DOHH2 (cell line): Measurements from ENCODE around the gene KBTBD8.

Experiments used
- H3F3A ChIP-seq: fragments of 200-600 bp; sonication (generic), shearing (Covaris generic); 2 replicates; pipeline ENCODE4 v1.6.0; 2016; ENCODE audit warnings: antibody characterized with exemption, mild to moderate bottlenecking; ENCODE audit not compliant: control insufficient read depth, insufficient read depth
- H3K27ac ChIP-seq: fragments of 200-600 bp; sonication (generic); 2 replicates; pipeline ENCODE4 v1.5.1; 2014; ENCODE audit warnings: low read depth, mild to moderate bottlenecking, low read length, moderate library complexity
- H3K27me3 ChIP-seq: fragments of 200-600 bp; sonication (generic); 2 replicates; pipeline ENCODE4 v1.6.1; 2014; ENCODE audit warnings: mild to moderate bottlenecking, low read length, mixed read lengths; ENCODE audit not compliant: control insufficient read depth
- H3K36me3 ChIP-seq: fragments of 200-600 bp; sonication (generic); 2 replicates; pipeline ENCODE4 v1.6.1; 2014; ENCODE audit warnings: mild to moderate bottlenecking, low read length, moderate library complexity, mixed read lengths; ENCODE audit not compliant: control insufficient read depth
- H3K4me1 ChIP-seq: fragments of 200-600 bp; sonication (generic); 2 replicates; pipeline ENCODE4 v1.6.1; 2014; ENCODE audit warnings: mild to moderate bottlenecking, low read length, mixed read lengths; ENCODE audit not compliant: control insufficient read depth
- H3K4me2 ChIP-seq: fragments of 200-600 bp; sonication (generic); 2 replicates; pipeline ENCODE4 v1.6.0; 2014; ENCODE audit warnings: mild to moderate bottlenecking, low read length, moderate library complexity
- H3K4me3 ChIP-seq: fragments of 200-600 bp; sonication (generic); 2 replicates; pipeline ENCODE4 v1.5.1; 2014; ENCODE audit warnings: mild to moderate bottlenecking, low read length, mixed read lengths
- H3K79me2 ChIP-seq: fragments of 200-600 bp; sonication (generic); 2 replicates; pipeline ENCODE4 v1.6.1; 2014; ENCODE audit warnings: mild to moderate bottlenecking, low read length, mixed read lengths; ENCODE audit not compliant: control insufficient read depth
- H3K9me2 ChIP-seq: fragments of 200-600 bp; sonication (generic); replicated peaks from 2 replicates; pipeline ENCODE4 v1.6.1; 2014; ENCODE audit warnings: mild to moderate bottlenecking, low read length, mixed read lengths; ENCODE audit not compliant: control insufficient read depth
- H3K9me3 ChIP-seq: fragments of 200-600 bp; sonication (generic); 2 replicates; pipeline ENCODE4 v1.6.1; 2014; ENCODE audit warnings: antibody characterized with exemption, low read length, mixed read lengths; ENCODE audit not compliant: control insufficient read depth, insufficient read depth
- H4K20me1 ChIP-seq: fragments of 200-600 bp; sonication (generic); 2 replicates; pipeline ENCODE4 v1.6.0; 2014; ENCODE audit warnings: low read depth, mild to moderate bottlenecking, antibody characterized with exemption, low read length, moderate library complexity; ENCODE audit not compliant: control insufficient read depth, insufficient read depth
- CTCF ChIP-seq: fragments of 200-600 bp; sonication (generic); IDR thresholded peaks from one replicate; pipeline ENCODE4 v1.5.1; 2014; ENCODE audit warnings: antibody characterized with exemption, mild to moderate bottlenecking, low read depth, low read length; ENCODE audit not compliant: poor library complexity, severe bottlenecking
- EZH2phosphoT487 ChIP-seq: fragments of 200-600 bp; sonication (generic); IDR thresholded peaks from 2 replicates; pipeline ENCODE4 v1.6.1; 2017; ENCODE audit warnings: borderline replicate concordance, mild to moderate bottlenecking, antibody characterized with exemption, low read length, moderate library complexity, mixed read lengths

Gene KBTBD8

GRCh38 chr3:66989860-66990696 lies 8.0 kb upstream of the KBTBD8 start:
- Histone ChIP-seq H3K9me2 (no peaks in the 10 kb centered on the region), H3K9me3 (0 out of 2 replicates have a peak, but pooled peaks cover 6% of the 10 kb centered on the region), H3K4me3 (peak overlapping the region; percentile 81), H3K79me2 (no peaks in the 10 kb centered on the region), H3K4me2 (peak overlapping the region; percentile 79), H3F3A (peaks cover 3% of the 10 kb centered on the region; the same call in 1 of the 2 replicates), H3K36me3 (no peaks in the 10 kb centered on the region), H3K27ac (peak overlapping the region; percentile 38), H3K27me3 (no peaks in the 10 kb centered on the region), H4K20me1 (no peaks in the 10 kb centered on the region), H3K4me1 (peaks cover 16% of the 10 kb centered on the region)
- TF ChIP-seq CTCF (peak; percentile 67), EZH2phosphoT487 (no peak)

- H3F3A ChIP-seq: peaks cover 9% of the 10 kb centered on the region; the same call in 1 of the 2 replicates
- 0 out of 2 replicates have a peak, but pooled peaks cover 6% of the 10 kb centered on the region for H3K9me3 ChIP-seq
- no peaks in the 10 kb centered on the region for H3K79me2 ChIP-seq
- H3K27ac ChIP-seq: no peak overlapping the region
- no peaks in the 10 kb centered on the region for H4K20me1 ChIP-seq
- no peak overlapping the region for H3K4me2 ChIP-seq
- H3K4me1 ChIP-seq: peaks cover 19% of the 10 kb centered on the region
- no peak overlapping the region for H3K4me3 ChIP-seq
- no peaks in the 10 kb centered on the region for H3K27me3 ChIP-seq
- H3K36me3 ChIP-seq: no peaks in the 10 kb centered on the region
- TF ChIP-seq CTCF: no peak
- no peak for TF ChIP-seq EZH2phosphoT487
- H3K9me2 ChIP-seq: no peaks in the 10 kb centered on the region
These were observed 6.6 kb upstream of the KBTBD8 start for GRCh38 chr3:66991459-66991858.

- TF ChIP-seq EZH2phosphoT487 (no peak), CTCF (peak; percentile 24)
- H3K36me3 ChIP-seq: no peaks in the 10 kb centered on the region
These were observed 5.0 kb upstream of the KBTBD8 start for GRCh38 chr3:66993082-66993481.

More at GRCh38 chr3:66993082-66993481, 5.0 kb upstream of the KBTBD8 start:
- Histone ChIP-seq H3K27ac (no peak overlapping the region), H3K9me3 (0 out of 2 replicates have a peak, but pooled peaks cover 6% of the 10 kb centered on the region), H3K4me1 (peaks cover 31% of the 10 kb centered on the region), H3K9me2 (no peaks in the 10 kb centered on the region), H3K27me3 (no peaks in the 10 kb centered on the region), H3K79me2 (peaks cover 4% of the 10 kb centered on the region; the same call in 1 of the 2 replicates), H3K4me2 (no peak overlapping the region), H3K4me3 (no peak overlapping the region), H4K20me1 (no peaks in the 10 kb centered on the region), H3F3A (peaks cover 9% of the 10 kb centered on the region; the same call in 1 of the 2 replicates)
